ENCODE measurements around the gene FUT1. TPM values are rescaled to one million over a fixed set of nuclear protein-coding genes. Genes with fewer than 3 reads are reported as not detected.

The FUT1 gene
- 5.7 TPM for total RNA-seq (ENCODE audit: unreplicated experiment)
- long read RNA-seq, partial matches to known transcripts, result 2 of 2 reads
- long read RNA-seq, other reads (novel, unspliced or antisense), result 0 of 2 reads

DNA sequence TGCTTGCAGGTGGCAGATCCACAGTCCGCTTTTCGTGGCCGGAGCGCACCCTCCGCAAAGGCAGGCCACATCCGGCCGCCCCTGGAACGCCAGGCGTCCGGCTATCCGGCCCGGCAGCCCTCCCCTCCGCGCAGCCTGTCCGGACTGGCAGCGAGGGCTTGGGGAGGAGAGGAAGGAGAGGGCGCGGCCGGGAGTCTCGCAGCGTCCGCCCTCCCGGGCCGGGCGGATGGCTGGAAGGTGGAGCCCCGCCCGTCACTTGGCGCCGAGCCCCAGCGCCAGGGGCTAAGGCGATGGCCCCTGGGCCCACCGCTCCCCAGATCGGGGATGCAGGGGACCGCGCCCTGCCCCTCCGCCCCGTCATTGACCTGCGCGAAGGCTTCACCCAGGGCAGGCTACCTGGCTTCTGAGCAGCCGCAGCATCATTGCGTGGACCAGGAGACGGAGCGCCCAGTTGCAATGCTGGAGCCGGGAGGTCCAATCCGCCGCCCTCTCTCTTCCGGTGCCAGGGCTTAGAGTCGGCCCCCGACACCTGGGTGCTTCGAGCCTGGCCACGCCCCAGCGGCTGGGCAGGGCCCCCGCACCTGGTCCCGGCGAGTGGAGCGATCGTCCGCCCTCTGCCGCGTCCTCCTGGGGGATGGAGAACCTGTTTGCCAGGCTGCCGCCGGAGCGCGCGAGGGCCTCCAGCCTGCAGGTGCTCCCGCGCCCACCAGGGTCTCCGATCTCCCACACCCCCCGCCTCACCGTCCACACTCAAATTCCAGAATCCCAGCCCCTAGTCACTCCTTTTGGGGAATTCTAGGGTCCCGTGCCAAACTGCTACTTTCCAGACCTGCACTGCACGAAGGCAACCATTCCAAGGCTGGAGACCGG is at the start of gene FUT1:
FUT1 (minus strand) TSS at position 146 of the 870 bp plus-strand sequence. CDS start 1,360 bp downstream, outside the sequence.
- Mint-ChIP-seq H3K27ac (ENCODE audit: unreplicated experiment) (peak within 1 kb of the TSS; percentile 74), H3K4me1 (ENCODE audit: unreplicated experiment) (peaks cover 16% of the 10 kb centered on the region), H3K4me3 (ENCODE audit: unreplicated experiment) (peak within 1 kb of the TSS; percentile 91), H3K36me3 (ENCODE audit: low read depth, unreplicated experiment) (peaks cover 4% of the 10 kb centered on the region), H3K27me3 (ENCODE audit: unreplicated experiment) (peaks cover 7% of the 10 kb centered on the region), H3K9me3 (ENCODE audit: unreplicated experiment) (no peaks in the 10 kb centered on the region)
- DNase-seq (ENCODE audit: low spot score), result peak; percentile 69
- TF ChIP-seq, protein P1, sequence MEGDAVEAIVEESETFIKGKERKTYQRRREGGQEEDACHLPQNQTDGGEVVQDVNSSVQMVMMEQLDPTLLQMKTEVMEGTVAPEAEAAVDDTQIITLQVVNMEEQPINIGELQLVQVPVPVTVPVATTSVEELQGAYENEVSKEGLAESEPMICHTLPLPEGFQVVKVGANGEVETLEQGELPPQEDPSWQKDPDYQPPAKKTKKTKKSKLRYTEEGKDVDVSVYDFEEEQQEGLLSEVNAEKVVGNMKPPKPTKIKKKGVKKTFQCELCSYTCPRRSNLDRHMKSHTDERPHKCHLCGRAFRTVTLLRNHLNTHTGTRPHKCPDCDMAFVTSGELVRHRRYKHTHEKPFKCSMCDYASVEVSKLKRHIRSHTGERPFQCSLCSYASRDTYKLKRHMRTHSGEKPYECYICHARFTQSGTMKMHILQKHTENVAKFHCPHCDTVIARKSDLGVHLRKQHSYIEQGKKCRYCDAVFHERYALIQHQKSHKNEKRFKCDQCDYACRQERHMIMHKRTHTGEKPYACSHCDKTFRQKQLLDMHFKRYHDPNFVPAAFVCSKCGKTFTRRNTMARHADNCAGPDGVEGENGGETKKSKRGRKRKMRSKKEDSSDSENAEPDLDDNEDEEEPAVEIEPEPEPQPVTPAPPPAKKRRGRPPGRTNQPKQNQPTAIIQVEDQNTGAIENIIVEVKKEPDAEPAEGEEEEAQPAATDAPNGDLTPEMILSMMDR (IDR thresholded peaks at IDR 0.05; ENCODE audit: unreplicated experiment), result no peak

DNA sequence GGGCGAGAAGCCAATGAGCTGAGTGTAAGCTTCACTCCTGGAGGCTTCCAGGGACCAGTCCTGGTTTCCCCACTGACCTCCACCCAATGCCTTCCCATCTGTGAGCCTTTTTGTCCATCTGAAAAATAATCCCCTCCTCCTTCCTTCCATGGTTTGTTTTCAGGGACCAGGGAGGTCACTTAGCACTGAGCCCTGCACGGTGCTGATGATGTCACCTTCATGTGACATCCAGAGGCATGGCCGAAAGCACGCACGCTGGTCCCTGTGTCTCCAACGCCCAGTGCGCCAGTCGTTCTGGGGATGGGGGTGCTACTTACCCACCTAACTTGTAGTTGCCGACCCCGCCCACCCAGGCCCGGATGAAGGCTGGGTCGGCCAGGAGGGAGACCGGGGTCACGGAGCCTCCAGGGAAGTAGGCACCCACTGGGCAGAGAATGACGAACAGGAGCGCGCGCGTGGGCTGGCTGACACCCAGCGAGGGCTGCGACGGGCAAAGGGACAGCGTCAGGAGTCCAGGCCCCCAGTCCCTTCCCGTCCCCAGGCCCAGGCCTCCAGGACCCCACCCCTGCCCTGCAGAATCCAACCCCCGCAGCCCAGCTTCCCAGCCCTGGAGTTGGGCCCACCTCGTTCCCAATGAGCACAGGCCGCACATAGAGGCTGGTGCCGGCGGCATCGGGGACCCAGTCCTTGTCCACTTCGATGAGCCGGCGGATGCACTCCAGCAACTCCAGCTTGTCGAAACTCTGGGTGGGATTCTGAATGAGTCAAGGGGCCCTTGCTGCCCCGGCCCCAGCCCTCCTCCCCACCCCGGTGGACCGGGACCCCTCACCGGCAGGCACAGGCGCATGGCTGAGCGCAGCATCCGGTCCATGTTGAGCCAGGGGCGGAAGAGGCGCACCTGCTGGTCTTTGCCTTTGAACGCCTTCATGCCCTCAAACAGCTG is 47.2 kb upstream of the FUT1 start:
- H3K9me3 Mint-ChIP-seq (ENCODE audit: unreplicated experiment), result no peaks in the 10 kb centered on the region
- no peak for DNase-seq (ENCODE audit: low spot score)
- H3K36me3 Mint-ChIP-seq (ENCODE audit: low read depth, unreplicated experiment), result peaks cover 3% of the 10 kb centered on the region
- H3K4me1 Mint-ChIP-seq (ENCODE audit: unreplicated experiment), result peaks cover 2% of the 10 kb centered on the region
- no peak overlapping the region for H3K27ac Mint-ChIP-seq (ENCODE audit: unreplicated experiment)
- TF ChIP-seq, protein P1 (IDR thresholded peaks at IDR 0.05; ENCODE audit: unreplicated experiment), result no peak
- H3K27me3 Mint-ChIP-seq (ENCODE audit: unreplicated experiment), result peaks cover 9% of the 10 kb centered on the region
- no peak overlapping the region for H3K4me3 Mint-ChIP-seq (ENCODE audit: unreplicated experiment)

DNA sequence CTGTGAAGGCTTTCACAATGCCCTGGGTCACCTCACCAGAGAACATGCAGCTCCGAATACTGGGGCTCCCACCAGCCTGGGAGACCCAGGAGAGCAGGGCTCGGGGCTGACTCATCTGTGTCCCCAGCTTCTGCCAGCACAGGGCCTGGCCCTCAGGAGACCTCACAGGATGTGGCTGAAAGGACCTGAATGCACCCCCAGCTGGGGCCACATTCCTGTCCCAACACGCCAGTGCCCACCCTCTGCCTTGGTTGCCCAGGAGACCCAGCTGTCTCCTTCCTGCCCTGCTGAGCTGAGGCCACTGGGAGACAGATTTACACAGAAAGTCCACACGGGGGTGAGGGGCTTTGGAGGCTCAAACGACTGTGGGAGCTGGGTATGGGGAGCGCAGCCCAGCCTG is 46.5 kb upstream of the FUT1 start:
- DNase-seq (ENCODE audit: low spot score), result no peak
- Mint-ChIP-seq H3K27me3 (ENCODE audit: unreplicated experiment) (peaks cover 9% of the 10 kb centered on the region), H3K27ac (ENCODE audit: unreplicated experiment) (no peak overlapping the region), H3K36me3 (ENCODE audit: low read depth, unreplicated experiment) (peaks cover 3% of the 10 kb centered on the region), H3K4me3 (ENCODE audit: unreplicated experiment) (no peak overlapping the region), H3K4me1 (ENCODE audit: unreplicated experiment) (peaks cover 2% of the 10 kb centered on the region), H3K9me3 (ENCODE audit: unreplicated experiment) (no peaks in the 10 kb centered on the region)
- TF ChIP-seq, protein P1 (IDR thresholded peaks at IDR 0.05; ENCODE audit: unreplicated experiment), result no peak

DNA sequence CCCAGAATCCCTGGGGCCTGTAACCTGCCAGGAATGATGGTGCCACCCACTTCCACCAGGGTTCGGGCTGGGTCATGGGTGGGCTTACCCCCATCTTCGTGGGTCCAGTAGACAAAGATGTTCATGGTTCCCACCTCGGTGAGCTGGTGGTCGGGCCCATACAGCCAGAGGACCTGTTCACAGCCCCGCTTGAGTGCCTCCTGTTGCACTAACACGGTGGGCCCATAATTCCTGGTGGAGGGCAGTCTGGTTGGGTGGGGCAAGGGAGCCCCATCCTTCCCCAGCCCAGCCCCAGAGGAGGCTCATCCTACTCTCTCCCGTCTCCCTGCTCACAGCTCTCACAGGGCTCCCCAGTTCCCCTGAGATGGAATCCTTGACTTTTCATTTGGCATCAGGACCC is 44.7 kb upstream of the FUT1 start:
- DNase-seq (ENCODE audit: low spot score), result no peak
- Mint-ChIP-seq H3K27me3 (ENCODE audit: unreplicated experiment) (peaks cover 6% of the 10 kb centered on the region), H3K9me3 (ENCODE audit: unreplicated experiment) (no peaks in the 10 kb centered on the region), H3K36me3 (ENCODE audit: low read depth, unreplicated experiment) (peaks cover 3% of the 10 kb centered on the region), H3K27ac (ENCODE audit: unreplicated experiment) (no peak overlapping the region), H3K4me3 (ENCODE audit: unreplicated experiment) (no peak overlapping the region), H3K4me1 (ENCODE audit: unreplicated experiment) (peaks cover 2% of the 10 kb centered on the region)
- TF ChIP-seq, protein P1 (IDR thresholded peaks at IDR 0.05; ENCODE audit: unreplicated experiment), result no peak

Data from endothelial cell (in vitro differentiated cells).